Measurements from ENCODE around the gene ECM2. TPM values are rescaled to one million over a fixed set of nuclear protein-coding genes. Genes with fewer than 3 reads are reported as not detected.

The ECM2 gene
- total and polyA plus RNA-seq, 2 of the 8 experiments (the other 6 are each of a cell fraction or from before 2014, with no cell fraction given), result not detected

DNA sequence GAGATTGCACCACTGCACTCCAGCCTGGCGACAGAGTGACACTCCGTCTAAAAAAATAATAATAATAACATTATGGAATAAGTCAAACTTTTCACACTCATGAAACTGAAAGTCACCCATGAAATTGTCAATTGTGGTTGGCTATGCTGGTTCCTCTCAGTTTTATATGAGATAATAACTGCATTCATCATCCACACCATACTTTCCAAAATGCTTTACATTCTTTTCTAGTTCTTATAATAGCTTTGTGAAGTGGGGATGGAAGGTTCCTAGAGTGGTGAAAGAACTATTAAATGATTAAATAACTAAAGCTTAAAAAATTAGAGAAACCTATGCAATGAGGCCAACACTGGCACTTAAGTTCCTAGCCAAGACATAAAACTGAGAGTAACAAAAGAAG lies 40.9 kb downstream of the ECM2 start (continued):
- TF ChIP-seq CHD7 (IDR thresholded peaks at IDR 0.05; ENCODE audit: insufficient replicate concordance, low read length) (no peak), TCF12 (IDR thresholded peaks at IDR 0.05; ENCODE audit: low read depth, low read length) (no peak)
